Measurements from ENCODE around the gene NFIB.

- TF ChIP-seq POLR2A (IDR thresholded peaks at IDR 0.05): no peak
- TF ChIP-seq CTCF (IDR thresholded peaks at IDR 0.05): no peak
- TF ChIP-seq EP300 (IDR thresholded peaks at IDR 0.05): no peak
- no peak for TF ChIP-seq POLR2AphosphoS5 (IDR thresholded peaks at IDR 0.05)
These were observed 186.3 kb downstream of the NFIB start for GRCh38 chr9:14127656-14128055.

Data from gastroesophageal sphincter (tissue), 3 donors.